NCI-H2081 (cell line): Measurements from ENCODE around the gene CYP4F11.
"Not testable (repeated sequence)": the region's sequence is repeated elsewhere in the genome, so short reads cannot be mapped to it uniquely, and the experiment has no call there.

Source experiments
- DNase-seq, 2 experiments: peaks; one replicate each; lab custom pipeline; 2025; lab: John Stamatoyannopoulos, UW

Gene CYP4F11

DNA sequence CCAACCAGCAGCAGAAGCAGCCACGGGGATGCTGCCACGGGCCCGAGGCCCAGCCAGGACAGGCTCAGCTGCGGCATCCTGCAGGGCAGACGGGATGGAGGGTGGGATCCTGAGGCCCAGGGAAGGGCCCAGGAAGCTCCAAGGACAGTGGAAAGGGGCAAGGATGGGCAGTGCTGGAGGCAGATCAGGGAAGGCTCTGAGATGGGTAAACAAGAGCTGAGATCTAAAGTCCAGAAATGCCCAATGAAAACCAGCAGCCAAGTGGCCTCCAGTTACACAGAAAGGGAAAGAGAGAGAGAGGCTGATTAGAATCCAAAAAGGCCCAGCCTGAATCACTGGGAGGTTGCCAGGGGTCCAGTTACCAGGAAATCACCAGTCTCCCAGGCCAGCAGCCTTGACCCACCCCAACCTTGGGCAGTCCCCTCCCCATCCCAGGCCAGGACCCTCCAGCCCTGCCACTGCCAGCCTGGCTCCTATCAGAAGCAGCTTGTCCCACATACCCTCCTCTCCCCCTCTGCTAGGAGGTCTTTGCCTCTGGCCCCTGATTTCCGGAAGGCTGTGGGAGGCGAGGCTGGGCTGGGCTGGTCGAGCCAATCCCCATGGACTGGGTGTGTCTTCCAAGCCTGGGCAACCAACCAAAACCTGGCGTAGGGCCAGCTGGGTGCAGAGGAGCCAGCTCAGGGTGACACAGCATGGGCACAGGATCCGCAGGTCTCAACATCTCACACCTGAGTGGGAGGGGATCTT lies at the start of gene CYP4F11:
Gene CYP4F11 (minus strand): TSS at position 198 of the 747 bp plus-strand sequence. CDS start 121 bp downstream, at position 77.
- no peak for DNase-seq

DNA sequence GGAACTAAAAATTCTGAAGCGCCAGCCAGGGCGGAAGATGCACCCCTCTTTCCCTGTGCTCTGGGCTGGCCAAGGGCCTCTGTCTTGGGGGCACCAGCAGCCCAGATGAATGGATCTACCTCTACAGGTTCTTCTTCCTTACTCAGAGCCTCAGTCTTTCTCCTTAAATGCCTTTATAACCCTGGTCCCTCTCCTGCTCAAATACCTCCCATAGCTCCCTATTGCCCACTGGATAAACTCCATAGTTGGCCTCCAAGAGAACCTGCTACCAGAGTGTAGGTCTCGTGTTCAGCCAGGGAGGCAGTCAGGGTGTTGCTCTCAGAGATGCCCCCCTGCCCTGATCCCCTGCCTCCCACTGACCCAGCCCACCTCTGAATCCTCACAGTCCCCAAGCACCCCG lies 45.0 kb upstream of the CYP4F11 start:
- DNase-seq: no peak

- DNase-seq: no peak
Observed at GRCh38 chr19:15977690-15978089, 43.4 kb upstream of the CYP4F11 start.

GRCh38 chr19:15976836-15977689 lies 42.7 kb upstream of the CYP4F11 start:
- DNase-seq: no peak

DNA sequence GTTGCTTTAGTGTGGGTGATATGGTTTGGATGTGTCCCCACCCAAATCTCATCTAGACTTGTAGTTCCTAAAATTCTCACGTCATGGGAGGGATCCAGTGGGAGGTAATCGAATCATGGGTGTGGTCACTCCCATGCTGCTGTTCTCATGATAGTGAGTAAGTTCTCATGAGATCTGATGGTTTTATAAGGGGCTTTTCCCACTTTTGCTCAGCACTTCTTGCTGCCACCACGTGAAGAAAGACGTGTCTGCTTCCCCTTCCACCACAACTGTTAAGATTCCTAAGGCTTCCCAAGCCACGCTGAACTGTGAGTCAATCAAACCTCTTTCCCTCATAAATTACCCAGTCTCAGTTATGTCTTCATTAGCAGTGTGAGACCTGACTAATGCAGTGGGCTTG lies 40.5 kb upstream of the CYP4F11 start:
- no peak for DNase-seq

DNA sequence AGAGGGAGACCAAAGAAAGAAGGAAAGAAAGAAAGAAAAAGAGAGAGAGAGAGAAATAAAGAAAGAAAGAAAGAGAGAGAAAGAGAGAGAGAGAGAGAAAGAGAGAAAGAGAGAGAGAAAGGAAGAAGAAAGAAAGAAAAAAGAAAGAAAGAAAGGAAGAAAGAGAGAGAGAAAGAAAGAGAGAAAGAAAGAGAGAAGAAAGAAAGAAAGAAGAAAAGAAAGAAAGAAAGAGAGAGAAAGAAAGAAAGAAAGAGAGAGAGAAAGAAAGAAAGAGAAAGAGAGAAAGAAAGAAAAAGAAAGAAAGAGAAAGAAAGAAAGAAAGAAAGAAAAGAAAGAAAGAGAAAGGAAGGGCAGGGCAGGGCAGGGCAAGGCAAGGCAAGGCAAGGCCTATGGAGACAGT lies 37.7 kb upstream of the CYP4F11 start:
- not testable (repeated sequence) for DNase-seq

DNA sequence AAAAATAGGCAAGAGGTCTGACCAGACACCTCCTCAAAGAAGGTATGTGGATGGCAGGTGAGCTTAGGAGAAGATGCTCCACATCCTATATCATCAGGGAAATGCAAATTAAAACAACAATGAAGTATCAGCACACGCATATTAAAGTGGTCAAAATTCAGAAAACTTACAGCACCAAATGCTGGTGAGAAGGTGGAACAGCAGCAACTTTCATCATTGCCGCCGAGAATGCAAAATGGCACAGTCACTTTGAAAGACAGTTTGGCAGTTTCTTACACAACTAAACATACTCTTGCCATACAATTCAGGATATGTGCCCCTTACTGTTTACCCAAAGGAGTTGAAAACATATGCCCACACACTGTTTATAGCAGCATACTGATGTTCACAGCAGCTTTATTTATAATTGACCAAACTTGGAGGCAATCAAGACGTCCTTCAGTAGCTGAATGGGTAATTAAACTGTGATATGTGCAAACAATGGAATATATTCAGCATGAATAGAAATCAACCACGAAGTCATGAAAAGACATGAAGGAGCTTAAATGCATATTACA lies 37.0 kb upstream of the CYP4F11 start:
- no peak for DNase-seq

- DNase-seq: no peak
Observed at GRCh38 chr19:15964231-15964630, 29.9 kb upstream of the CYP4F11 start.

GRCh38 chr19:15962319-15962718 lies 28.0 kb upstream of the CYP4F11 start:
- DNase-seq: no peak

DNA sequence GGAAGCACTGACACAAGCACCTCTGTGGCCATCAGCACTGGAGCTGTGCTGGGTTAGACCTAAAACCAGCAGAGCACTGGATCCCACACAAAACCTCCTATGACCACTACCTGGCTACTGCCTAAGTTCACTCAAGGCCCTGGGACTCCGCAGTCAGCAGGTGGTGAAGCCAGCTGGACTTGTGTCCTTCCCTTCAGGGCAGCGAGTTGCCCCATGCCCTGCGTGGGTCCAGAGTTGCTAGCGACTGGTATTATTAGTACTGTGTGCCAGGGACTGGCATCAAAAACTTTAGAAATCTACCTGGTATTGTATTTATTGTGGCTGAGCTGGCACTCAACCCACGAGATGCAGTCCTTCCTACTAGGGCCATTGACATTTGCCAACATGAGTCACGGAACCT lies 20.5 kb upstream of the CYP4F11 start:
- DNase-seq: no peak

DNA sequence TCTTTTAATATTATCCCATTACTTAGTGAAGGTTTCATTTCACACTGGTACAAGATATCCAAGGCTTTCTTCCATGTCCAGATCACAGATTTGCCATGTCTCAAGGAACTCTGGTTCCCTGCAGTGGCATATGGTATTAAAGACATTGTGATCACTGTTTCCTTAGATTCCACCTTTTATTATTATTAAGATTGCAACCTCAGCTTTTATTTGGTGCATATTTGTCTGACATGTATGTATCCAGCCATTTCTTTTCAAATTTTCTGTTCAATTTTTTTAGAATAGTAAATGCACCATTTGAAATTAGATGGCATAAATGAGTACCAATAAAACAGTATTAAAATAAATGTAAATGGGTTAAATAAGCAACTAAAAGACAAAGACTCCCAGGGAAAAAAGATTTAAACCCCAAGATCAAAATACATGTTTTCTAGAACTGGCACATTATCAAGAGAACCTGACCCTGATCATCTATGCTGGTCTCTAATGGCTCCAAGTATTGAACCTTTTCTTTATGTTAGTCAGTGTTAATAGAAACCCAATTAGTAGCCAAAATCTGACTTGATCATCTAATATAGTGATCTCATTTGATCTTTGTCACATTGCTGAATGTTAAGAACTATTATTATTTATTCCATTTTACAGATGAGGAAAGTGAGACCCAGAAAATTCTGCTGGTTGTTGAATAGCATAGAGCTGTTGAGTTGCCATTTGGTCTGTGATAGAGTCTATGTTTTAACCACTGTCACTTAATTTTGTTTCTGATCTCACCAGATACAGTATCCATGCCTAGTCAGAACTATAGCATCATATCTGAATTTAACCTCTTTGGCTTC lies 14.1 kb upstream of the CYP4F11 start, which contains the start of gene OR10H4:
Gene OR10H4 (plus strand): TSS at position 786 of the 836 bp plus-strand sequence. CDS start 0 bp downstream, at position 786.
- no peak for DNase-seq

DNA sequence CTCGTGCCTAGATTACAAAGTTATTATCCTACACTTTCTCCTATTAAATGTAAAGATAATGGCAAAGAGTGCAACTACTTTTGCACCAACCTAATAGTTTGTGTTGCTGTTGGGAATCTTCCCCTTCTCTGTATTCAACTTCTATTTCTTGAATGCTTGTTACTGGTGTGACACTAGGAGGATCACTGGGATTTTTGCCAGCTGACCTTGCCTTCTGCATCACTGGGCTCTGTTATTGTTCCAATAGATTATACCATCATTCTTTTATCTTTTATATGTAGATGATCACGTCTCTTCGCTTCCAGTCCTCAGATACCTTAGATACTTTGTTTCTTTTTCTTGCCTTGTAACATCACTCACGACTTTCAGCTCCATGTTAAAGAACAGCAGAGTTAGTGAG lies 11.0 kb upstream of the CYP4F11 start:
- DNase-seq: no peak

- no peak for DNase-seq
Observed at GRCh38 chr19:15944401-15944800, 10.1 kb upstream of the CYP4F11 start.

DNA sequence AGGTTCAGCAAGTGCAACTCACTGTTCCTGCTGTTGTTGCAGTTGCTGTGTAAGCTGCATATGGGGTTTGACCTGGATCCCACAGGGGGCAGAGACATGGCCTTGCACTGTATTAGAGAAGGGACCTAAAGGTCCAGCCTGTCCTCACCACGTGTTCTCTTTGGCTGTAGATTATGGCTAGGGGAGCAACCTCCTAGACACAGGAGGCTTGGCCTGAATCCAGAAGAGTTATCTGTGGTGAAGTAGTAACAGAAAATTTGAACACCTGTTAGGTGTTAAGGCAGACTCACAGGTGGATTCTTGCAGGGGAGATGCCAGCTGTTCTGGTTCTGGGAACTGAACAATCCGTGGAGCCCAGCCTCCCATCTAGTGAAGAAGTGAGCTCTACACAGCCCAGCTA lies 3.4 kb upstream of the CYP4F11 start:
- DNase-seq: no peak

DNA sequence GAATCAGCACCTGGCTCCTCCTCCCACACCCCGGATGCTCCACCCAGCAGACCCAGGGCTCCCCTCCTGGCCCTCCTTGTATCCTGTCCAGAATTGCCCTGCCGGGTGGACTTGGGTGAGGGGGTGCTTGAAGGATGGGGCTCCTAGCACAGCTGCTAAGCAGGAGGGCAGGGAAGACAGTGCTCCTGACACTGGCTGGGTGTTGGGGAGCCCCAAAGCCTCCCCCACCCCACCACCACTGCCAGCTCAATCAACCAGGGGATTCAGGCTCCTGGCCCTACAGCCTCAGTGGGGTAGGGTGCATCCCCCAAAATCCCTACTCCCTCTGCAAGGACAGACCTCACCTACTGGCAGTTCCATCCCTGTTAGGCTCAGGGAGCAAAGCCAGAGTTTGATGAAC lies 2.6 kb upstream of the CYP4F11 start:
- no peak for DNase-seq

DNA sequence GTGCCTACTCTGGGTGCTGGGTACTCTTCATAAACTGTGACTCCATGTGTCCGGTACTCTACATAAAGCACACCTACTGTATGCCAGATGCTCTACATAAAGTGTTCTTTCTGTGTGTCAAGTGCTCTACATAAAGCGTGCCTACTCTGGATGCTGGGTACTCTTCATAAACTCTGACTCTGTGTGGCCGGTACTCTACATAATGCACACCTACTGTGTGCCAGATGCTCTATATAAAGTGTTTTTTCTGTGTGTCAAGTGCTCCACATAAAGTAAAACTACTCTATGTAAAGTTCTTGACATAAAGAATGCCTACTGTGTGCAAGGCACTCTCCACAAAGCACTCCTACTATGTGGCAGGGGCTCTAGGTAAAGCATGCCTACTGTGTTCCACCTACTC lies 1.8 kb upstream of the CYP4F11 start:
- no peak for DNase-seq

DNA sequence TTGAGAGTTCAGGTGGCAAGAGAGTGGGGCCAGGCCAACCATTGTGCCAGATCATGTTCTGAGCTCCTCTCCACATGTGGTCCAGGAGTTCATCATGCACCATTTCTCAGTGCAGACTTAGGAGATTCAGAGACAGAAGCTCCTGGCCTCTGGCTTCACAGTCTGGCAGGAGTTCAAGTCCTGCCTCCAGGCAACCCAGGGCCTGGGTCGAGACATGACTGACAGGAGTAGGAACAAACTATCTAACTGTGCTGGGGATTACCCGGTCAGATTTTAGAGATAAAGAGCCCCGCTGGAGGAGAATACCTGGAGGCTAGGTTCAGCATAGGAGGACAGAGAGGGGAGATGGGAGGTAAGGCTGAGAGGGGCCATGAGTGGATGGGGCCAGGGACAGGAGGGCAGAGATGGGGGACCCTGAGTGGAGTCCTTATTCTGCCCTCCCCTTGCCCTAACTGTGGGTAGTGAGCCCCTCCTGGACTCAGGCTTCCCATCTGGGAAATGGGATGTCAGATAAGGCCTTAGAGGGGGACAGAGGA lies 906 bp upstream of the CYP4F11 start:
- DNase-seq: no peak

GRCh38 chr19:15933761-15934331 lies 483 bp downstream of the CYP4F11 start:
- DNase-seq: not testable (repeated sequence)

DNA sequence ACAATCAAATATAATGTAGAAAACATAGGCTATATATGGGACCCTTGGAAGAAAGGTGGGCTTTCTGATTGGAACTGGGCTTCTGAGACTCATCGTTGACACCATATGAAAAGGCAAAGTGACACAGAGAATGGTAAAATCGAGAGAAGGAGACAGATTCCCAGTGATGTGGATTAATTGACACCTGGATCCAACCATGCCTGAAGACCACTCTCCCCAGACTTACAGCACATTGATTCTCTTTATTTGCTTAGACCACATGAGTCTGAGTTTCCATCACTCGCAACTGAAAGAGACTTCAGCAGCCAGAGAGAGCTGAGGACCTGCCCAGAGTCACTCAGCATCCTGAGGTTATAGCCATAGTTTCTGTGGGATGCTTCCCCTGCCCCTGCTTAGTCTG lies 6.0 kb downstream of the CYP4F11 start:
- DNase-seq: no peak

DNA sequence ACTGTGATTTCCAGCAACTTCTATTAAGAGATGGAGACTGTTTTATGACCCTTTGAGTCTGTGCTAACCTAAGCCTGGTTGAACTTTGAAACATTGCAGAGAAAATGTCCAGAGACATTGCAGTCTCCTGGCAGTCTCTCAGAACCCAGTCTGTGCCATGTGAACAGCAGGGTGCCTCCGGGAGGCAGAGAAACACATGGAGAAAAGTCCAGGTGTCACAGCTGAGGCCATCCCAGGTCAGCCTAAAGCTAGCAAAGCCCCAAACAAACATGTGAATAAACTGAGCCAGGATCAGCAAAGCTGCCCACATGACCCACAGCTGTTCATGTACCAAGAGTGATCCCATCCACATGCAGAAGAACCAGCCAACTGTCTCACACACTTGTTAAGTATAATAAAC lies 7.8 kb downstream of the CYP4F11 start:
- DNase-seq: no peak

- no peak for DNase-seq
Observed at GRCh38 chr19:15923702-15924101, 10.6 kb downstream of the CYP4F11 start.
